ENCODE data around the gene GRAMD1B.

DNA sequence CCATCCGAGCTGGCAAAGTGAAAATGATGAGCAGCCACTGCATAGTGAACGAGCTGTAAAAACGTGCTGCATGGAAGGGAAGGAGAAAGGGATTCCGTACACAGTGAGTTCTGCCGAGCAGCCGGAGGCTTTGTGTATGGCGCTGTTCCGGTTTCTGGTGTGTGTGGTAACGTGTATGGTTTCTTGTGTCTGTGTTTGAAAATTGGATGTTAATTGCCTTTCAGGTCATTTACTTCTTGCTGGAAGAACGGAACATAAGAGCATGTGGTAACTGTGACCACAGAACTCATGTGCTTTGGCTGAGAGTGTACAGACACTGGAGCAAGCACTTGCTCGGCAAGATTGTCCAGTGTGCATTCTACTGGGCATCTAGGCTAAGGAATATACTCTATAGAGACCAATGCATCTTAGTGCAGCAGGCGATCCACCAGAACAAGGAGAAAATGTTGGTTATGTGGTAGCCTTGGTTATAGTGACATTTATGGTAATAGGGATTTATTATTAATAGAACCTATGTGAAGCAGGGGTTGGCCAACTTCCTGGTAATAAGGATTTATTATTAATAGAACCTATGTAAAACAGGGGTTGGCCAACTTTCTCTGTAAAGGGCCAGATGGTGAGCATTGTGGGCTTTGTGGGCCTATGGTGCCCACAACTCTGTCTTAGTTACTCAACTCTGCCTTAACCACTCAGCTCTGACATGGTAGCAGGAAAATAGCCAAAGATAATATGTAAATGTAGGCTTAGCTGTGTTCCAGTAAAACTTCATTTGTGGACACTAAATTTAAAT lies 49.2 kb downstream of the GRAMD1B start:
- TF ChIP-seq KDM1A (IDR thresholded peaks at IDR 0.05; ENCODE audit: low read depth): no peak
- TF ChIP-seq MAZ (IDR thresholded peaks at IDR 0.05; ENCODE audit: borderline replicate concordance, low read depth, low read length): no peak
- TF ChIP-seq, protein P1, sequence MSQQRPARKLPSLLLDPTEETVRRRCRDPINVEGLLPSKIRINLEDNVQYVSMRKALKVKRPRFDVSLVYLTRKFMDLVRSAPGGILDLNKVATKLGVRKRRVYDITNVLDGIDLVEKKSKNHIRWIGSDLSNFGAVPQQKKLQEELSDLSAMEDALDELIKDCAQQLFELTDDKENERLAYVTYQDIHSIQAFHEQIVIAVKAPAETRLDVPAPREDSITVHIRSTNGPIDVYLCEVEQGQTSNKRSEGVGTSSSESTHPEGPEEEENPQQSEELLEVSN (IDR thresholded peaks at IDR 0.05; ENCODE audit: borderline replicate concordance, low read depth): no peak
- TF ChIP-seq, protein P2, sequence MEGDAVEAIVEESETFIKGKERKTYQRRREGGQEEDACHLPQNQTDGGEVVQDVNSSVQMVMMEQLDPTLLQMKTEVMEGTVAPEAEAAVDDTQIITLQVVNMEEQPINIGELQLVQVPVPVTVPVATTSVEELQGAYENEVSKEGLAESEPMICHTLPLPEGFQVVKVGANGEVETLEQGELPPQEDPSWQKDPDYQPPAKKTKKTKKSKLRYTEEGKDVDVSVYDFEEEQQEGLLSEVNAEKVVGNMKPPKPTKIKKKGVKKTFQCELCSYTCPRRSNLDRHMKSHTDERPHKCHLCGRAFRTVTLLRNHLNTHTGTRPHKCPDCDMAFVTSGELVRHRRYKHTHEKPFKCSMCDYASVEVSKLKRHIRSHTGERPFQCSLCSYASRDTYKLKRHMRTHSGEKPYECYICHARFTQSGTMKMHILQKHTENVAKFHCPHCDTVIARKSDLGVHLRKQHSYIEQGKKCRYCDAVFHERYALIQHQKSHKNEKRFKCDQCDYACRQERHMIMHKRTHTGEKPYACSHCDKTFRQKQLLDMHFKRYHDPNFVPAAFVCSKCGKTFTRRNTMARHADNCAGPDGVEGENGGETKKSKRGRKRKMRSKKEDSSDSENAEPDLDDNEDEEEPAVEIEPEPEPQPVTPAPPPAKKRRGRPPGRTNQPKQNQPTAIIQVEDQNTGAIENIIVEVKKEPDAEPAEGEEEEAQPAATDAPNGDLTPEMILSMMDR (IDR thresholded peaks at IDR 0.05): no peak
